ENCODE measurements around the gene ILK.

The ILK gene

GRCh38 chr11:6617315-6617781 lies 13.8 kb downstream of the ILK start:
- H3K4me3 ChIP-seq (ENCODE audit: low read length) = peak overlapping the region; percentile 98
- DNase-seq (ENCODE audit: low read depth) = no peak
- TF ChIP-seq, protein P1, sequence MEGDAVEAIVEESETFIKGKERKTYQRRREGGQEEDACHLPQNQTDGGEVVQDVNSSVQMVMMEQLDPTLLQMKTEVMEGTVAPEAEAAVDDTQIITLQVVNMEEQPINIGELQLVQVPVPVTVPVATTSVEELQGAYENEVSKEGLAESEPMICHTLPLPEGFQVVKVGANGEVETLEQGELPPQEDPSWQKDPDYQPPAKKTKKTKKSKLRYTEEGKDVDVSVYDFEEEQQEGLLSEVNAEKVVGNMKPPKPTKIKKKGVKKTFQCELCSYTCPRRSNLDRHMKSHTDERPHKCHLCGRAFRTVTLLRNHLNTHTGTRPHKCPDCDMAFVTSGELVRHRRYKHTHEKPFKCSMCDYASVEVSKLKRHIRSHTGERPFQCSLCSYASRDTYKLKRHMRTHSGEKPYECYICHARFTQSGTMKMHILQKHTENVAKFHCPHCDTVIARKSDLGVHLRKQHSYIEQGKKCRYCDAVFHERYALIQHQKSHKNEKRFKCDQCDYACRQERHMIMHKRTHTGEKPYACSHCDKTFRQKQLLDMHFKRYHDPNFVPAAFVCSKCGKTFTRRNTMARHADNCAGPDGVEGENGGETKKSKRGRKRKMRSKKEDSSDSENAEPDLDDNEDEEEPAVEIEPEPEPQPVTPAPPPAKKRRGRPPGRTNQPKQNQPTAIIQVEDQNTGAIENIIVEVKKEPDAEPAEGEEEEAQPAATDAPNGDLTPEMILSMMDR (conservative IDR thresholded peaks at IDR 0.05; ENCODE audit: low read length) = no peak

DNA sequence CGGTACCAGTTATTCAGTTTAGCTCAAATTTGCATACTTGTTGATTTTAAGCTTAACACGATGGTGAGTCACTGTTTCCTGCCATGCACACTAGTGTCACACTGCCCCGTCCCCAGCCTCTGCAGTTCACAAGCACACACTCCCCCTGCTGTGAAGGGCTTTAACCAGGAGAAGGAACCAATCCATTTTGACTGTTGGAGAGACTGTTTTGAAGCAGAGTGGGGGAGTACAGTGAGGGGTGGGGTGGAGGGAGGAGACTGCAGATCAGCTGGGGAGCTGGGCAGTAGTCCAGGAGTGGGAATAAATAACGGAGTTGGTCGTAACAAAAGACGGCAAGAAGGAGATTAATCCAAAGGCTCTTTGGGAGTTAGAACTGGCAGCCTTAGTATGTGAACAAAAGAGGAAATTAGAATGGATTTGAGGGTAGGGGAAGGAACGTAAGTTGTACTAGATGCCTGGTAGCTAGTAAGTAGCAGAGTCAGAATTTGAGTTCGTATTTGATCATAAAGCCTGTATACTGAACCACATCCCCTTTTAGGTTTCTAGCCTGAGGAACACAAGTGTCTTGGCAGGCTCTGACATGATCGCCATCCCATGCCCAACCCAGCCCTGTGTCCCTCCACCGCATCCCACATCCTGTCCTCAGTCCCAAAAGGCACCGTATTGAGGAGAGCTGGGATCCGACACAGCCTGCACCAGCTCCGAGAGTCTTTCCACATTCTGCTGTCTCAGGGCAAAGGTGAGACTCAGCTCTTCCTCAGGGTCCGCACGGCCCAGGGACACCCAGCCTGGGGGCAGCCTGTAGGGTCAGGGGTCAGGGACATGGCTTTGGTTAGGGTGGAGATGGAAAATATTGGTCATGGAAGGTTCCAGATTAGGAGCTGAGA lies 14.8 kb downstream of the ILK start:
- peak; percentile 66 for DNase-seq (ENCODE audit: low read depth)
- peak overlapping the region; percentile 98 for H3K4me3 ChIP-seq (ENCODE audit: low read length)
- TF ChIP-seq, protein P1 (conservative IDR thresholded peaks at IDR 0.05; ENCODE audit: low read length) = peak; percentile 35

DNA sequence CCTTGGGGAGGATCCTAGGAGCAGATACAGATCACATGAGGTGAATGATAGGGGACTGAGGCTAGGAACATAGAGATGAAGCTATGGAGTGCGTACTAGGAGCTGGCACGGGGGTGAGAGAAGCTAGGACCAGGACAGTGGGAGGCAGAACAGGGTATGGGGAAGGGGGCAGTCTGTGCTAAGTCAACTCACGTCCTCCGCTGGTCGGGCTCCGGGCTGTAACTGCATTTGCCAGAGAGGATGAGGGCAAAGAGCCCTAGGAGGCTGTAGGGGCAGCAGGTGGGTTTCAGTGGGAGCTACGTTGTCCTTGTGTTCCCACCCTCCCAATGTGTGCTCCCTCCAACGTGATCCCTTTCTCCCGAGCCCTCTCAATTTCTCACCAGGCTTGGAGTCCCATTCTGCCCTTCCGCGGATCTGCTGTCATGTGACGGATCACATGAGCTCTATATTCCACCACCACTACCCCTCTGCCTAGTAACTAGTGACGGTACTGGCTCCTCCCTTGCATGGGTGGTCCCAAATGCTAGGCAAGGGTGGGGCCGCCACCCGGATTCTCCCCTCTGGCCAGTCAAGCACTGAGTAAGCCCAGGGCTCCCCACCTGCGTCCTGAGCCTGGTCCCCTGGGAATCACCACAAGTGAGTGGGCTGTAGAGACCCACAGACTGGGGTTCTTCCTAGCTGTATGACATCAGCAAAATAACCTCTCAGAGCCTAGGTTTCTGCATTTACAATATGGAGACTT lies 15.6 kb downstream of the ILK start, which contains the start of gene TPP1:
TPP1 (minus strand) TSS at position 419 of the 742 bp plus-strand sequence; CDS start at position 397, 22 bp downstream.
- H3K4me3 ChIP-seq (ENCODE audit: low read length) = peak within 1 kb of the TSS; percentile 98
- TF ChIP-seq, protein P1 (conservative IDR thresholded peaks at IDR 0.05; ENCODE audit: low read length) = no peak; the same call in 1 of the 2 replicates
- peak; percentile 91 for DNase-seq (ENCODE audit: low read depth)

- no peak for DNase-seq (ENCODE audit: low read depth)
- TF ChIP-seq, protein P1 (conservative IDR thresholded peaks at IDR 0.05; ENCODE audit: low read length) = no peak
- no peak overlapping the region for H3K4me3 ChIP-seq (ENCODE audit: low read length)
Observed at GRCh38 chr11:6620636-6621035, 17.1 kb downstream of the ILK start.

GRCh38 chr11:6621711-6622211 lies 18.2 kb downstream of the ILK start:
- TF ChIP-seq, protein P1 (conservative IDR thresholded peaks at IDR 0.05; ENCODE audit: low read length) = no peak
- no peak overlapping the region for H3K4me3 ChIP-seq (ENCODE audit: low read length)
- no peak for DNase-seq (ENCODE audit: low read depth)

DNA sequence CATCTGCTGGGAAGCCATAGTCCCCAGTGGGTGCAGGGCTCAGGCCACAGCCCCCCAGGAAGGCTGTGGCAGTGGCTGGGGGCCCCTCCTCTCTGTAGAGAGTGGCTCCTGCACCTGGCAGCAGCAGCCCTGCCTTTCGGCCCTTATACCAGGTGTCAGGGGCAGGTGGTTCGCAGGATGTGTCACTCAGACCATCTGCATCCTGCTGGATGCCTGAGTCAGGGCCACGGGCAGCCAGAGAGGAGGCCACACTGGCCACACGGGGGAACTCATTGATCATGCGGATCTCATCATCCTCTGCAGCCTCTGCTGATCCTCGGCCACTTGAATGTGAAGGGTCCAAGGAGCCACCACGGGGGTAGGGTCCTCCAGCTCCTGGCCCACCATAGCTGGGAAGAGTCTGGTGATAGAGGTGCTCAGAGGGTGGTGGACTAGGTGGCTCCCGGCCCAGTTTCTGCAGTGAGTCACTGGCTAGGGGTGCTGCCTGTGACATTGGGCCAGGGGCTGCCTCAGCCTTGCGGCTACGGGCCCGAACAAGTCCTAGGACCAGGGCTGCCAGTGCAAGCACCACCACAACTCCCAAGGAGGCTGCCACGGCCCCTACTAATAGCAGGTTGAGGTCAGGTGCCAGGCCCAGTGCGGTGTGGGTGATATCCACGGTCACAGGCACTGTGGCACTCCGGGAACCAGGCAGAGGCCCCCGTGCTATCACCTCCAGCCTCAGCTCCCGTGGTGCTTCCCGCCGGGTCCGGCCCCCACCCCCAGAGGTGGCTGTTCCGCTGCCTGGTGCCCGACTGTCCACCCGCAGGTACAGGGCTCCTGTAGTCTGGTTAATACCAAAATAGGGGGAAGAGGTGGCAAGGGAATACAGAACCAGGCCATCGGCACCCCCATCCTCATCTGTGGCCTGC lies 18.9 kb downstream of the ILK start:
- TF ChIP-seq, protein P1 (conservative IDR thresholded peaks at IDR 0.05; ENCODE audit: low read length) = no peak
- DNase-seq (ENCODE audit: low read depth) = no peak
- no peak overlapping the region for H3K4me3 ChIP-seq (ENCODE audit: low read length)

All from AG10803 (cell line).